Neutrophil (primary cell): Measurements from ENCODE around the gene ZNF610.

Source experiments
- H3K27ac ChIP-seq: fragments of 200-600 bp; sonication (generic); 2 replicates; pipeline ENCODE4 v1.5.1; 2016; ENCODE audit warnings: mild to moderate bottlenecking, moderate library complexity
- H3K27me3 ChIP-seq: fragments of 200-600 bp; sonication (generic); 2 replicates; pipeline ENCODE4 v1.6.0; 2016; ENCODE audit warnings: mild to moderate bottlenecking
- H3K36me3 ChIP-seq: fragments of 200-600 bp; sonication (generic); 2 replicates; pipeline ENCODE4 v1.5.1; 2017
- H3K4me1 ChIP-seq, 2 experiments: fragments of 200-600 bp in 1 of 2; sonication (generic) in 1 of 2; 1 replicate in 1 of 2; 2 replicates in 1 of 2; pipeline versions ENCODE4 v1.5.1 to v1.6.1; 2013 to 2016; ENCODE audit warnings: low read depth in 1 of 2, low read length in 1 of 2, mild to moderate bottlenecking in 1 of 2, moderate library complexity in 1 of 2; ENCODE audit not compliant: control insufficient read depth in 1 of 2, insufficient read depth in 1 of 2
- H3K4me3 ChIP-seq, 2 experiments: fragments of 200-600 bp in 1 of 2; sonication (generic) in 1 of 2; 1 replicate in 1 of 2; 2 replicates in 1 of 2; pipeline ENCODE4 v1.5.1; 2013 to 2016; ENCODE audit warnings: low read depth in 1 of 2, low read length in 1 of 2, mild to moderate bottlenecking in 1 of 2, moderate library complexity in 1 of 2
- H3K9me3 ChIP-seq: fragments of 200-600 bp; sonication (generic); 2 replicates; pipeline ENCODE4 v1.5.1; 2016
- TF ChIP-seq, protein P1 (sequence below): fragments of 200-600 bp; sonication (generic); IDR thresholded peaks from 2 replicates; pipeline ENCODE4 v1.5.1; 2016; ENCODE audit warnings: antibody characterized with exemption

ZNF610 gene

GRCh38 chr19:52296773-52297600 lies 39.1 kb upstream of the ZNF610 start, which contains the start of gene ZNF480:
TSS of gene ZNF480 (plus strand) at chr19:52297169. CDS start at chr19:52300413, 3,244 bp downstream.
- Histone ChIP-seq H3K27ac (peak within 1 kb of the TSS; percentile 80), H3K4me1 (peaks cover 14 to 17% of the 10 kb centered on the region in 2 experiments), H3K9me3 (no peaks in the 10 kb centered on the region), H3K4me3 (peak within 1 kb of the TSS; percentile 84 to 95), H3K27me3 (no peaks in the 10 kb centered on the region), H3K36me3 (peaks cover 9% of the 10 kb centered on the region)
- TF ChIP-seq, protein P1, sequence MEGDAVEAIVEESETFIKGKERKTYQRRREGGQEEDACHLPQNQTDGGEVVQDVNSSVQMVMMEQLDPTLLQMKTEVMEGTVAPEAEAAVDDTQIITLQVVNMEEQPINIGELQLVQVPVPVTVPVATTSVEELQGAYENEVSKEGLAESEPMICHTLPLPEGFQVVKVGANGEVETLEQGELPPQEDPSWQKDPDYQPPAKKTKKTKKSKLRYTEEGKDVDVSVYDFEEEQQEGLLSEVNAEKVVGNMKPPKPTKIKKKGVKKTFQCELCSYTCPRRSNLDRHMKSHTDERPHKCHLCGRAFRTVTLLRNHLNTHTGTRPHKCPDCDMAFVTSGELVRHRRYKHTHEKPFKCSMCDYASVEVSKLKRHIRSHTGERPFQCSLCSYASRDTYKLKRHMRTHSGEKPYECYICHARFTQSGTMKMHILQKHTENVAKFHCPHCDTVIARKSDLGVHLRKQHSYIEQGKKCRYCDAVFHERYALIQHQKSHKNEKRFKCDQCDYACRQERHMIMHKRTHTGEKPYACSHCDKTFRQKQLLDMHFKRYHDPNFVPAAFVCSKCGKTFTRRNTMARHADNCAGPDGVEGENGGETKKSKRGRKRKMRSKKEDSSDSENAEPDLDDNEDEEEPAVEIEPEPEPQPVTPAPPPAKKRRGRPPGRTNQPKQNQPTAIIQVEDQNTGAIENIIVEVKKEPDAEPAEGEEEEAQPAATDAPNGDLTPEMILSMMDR = no peak

DNA sequence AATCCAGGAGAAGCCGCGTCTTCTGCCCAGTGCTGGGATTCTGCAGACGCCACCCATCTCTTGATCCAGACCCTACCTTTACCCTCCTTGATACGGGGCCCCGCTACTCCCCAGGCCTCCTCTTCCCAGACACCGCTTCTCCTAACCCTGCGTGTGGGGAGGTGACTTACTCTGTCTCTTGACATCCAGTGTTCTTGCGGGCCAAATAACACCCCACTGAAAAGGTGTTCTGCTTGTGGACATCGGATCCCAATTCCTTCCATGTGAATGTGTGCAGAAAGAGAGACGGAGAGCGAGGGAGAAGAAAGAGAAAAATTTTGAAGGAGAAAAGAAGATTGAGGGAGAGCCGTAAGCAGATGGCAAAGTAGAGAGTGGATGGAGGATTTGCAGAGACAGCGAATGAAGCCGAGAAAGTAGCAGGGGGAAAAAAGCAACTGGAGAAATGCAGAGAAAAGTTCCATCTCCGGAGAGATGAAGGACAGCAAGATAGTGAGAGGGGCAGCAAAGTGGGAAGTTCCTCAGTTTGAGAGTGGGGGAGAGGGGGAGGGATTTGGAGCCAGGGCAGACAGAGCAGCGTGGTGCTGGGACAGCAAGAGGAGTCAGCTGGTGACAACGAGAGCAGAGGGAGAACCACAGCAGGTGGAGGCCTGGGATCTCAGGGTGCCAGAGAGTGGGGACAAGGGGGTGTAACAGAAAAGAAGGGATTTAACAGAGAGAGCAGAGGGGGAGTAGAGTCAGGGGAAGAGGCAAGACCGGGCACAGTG lies 38.3 kb upstream of the ZNF610 start:
- TF ChIP-seq, protein P1 = no peak
- H3K27me3 ChIP-seq = no peaks in the 10 kb centered on the region
- peaks cover 14 to 17% of the 10 kb centered on the region in 2 experiments for H3K4me1 ChIP-seq
- peak overlapping the region; percentile 80 for H3K27ac ChIP-seq
- peak overlapping the region; percentile 84 to 95 for H3K4me3 ChIP-seq
- H3K9me3 ChIP-seq = no peaks in the 10 kb centered on the region
- H3K36me3 ChIP-seq = peaks cover 9% of the 10 kb centered on the region

- no peaks in the 10 kb centered on the region for H3K27me3 ChIP-seq
- peaks cover 42% of the 10 kb centered on the region for H3K9me3 ChIP-seq
- no peaks in the 10 kb centered on the region for H3K4me1 ChIP-seq
- H3K36me3 ChIP-seq = no peaks in the 10 kb centered on the region
- H3K27ac ChIP-seq = no peak overlapping the region
- TF ChIP-seq, protein P1 = no peak
- H3K4me3 ChIP-seq = no peak overlapping the region
These were observed 28.8 kb upstream of the ZNF610 start for GRCh38 chr19:52307275-52307674.

DNA sequence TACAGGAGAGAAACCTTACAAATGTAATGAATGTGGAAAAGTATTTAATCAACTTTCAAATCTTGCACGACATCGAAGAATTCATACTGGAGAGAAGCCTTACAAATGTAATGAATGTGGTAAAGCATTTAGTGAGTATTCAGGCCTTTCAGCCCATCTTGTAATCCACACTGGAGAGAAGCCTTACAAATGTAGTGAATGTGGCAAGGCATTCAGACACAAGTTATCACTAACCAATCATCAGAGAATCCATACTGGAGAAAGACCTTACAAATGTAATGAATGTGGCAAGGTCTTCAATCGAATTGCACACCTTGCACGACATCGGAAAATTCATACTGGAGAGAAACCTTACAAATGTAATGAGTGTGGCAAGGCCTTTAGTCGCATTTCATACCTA lies 13.6 kb upstream of the ZNF610 start:
- TF ChIP-seq, protein P1 = no peak
- Histone ChIP-seq H3K27me3 (no peaks in the 10 kb centered on the region), H3K36me3 (peaks cover 21% of the 10 kb centered on the region), H3K4me3 (no peak overlapping the region), H3K27ac (no peak overlapping the region), H3K9me3 (peaks cover 48% of the 10 kb centered on the region), H3K4me1 (no peaks in the 10 kb centered on the region)

- H3K4me3 ChIP-seq = no peak overlapping the region
- no peak overlapping the region for H3K27ac ChIP-seq
- H3K4me1 ChIP-seq = peaks cover 5% of the 10 kb centered on the region in 2 experiments
- H3K9me3 ChIP-seq = peaks cover 66% of the 10 kb centered on the region
- H3K36me3 ChIP-seq = no peaks in the 10 kb centered on the region
- TF ChIP-seq, protein P1 = no peak
- peaks cover 5% of the 10 kb centered on the region for H3K27me3 ChIP-seq
These were observed 4.3 kb upstream of the ZNF610 start for GRCh38 chr19:52331757-52332156.
